Measurements from ENCODE around the gene ATOX1. TPM values are rescaled to one million over a fixed set of nuclear protein-coding genes. Genes with fewer than 3 reads are reported as not detected.

The ATOX1 gene
- total and polyA plus RNA-seq, 2 of the 4 experiments (the other 2 are of a cell fraction) = 56.3 to 360 TPM

GRCh38 chr5:151740336-151740942 lies 18.0 kb downstream of the ATOX1 start:
- H3K14ac ChIP-seq (replicated peaks; ENCODE audit: low read depth, low read length) = peak overlapping the region; percentile 97
- H3K9me1 ChIP-seq (ENCODE audit: insufficient read depth, low read length) = peaks cover 16% of the 10 kb centered on the region
- TF ChIP-seq BHLHE40 (IDR thresholded peaks at IDR 0.05; ENCODE audit: low read depth, low read length) (peak; percentile 62; the same call in 1 of the 2 replicates), SMC3 (IDR thresholded peaks at IDR 0.05; ENCODE audit: low read depth, low read length) (peak; percentile 88), MXI1 (IDR thresholded peaks at IDR 0.05; ENCODE audit: borderline replicate concordance, low read depth, low read length) (no peak; the same call in 1 of the 2 replicates), MAFK (IDR thresholded peaks at IDR 0.05; ENCODE audit: low read depth, low read length) (no peak), CTCF (conservative IDR thresholded peaks at IDR 0.05; ENCODE audit: low read depth, low read length) (peak; percentile 86), CHD1 (IDR thresholded peaks at IDR 0.05; ENCODE audit: low read depth, low read length) (peak; percentile 65; the same call in 1 of the 2 replicates), RAD21 (IDR thresholded peaks at IDR 0.05; ENCODE audit: low read length) (peak; percentile 81), POLR2A (IDR thresholded peaks at IDR 0.05; ENCODE audit: low read depth, low read length) (peak; percentile 68), FOS (IDR thresholded peaks at IDR 0.05; ENCODE audit: low read depth, low read length) (peak; percentile 90), RFX5 (IDR thresholded peaks at IDR 0.05; ENCODE audit: low read depth, low read length) (no peak), RCOR1 (IDR thresholded peaks at IDR 0.05; ENCODE audit: insufficient replicate concordance, low read length) (no peak)
- H3K9me3 ChIP-seq (ENCODE audit: control insufficient read depth, insufficient read depth, low read length) = no peaks in the 10 kb centered on the region
- peak overlapping the region; percentile 99 for H3K4ac ChIP-seq (ENCODE audit: low read depth, low read length)
- intact Hi-C loops (cut with micrococcal nuclease) = loop anchor here (1.0 to 5.0 kb wide), 7 partner anchors 22 to 423 kb away; partner anchors contain the start of gene G3BP1
- 3% methylated on average over 3 of the region's 11 CpGs; no CpG with 5 or more reads in 1 of the 2 experiments for WGBS, 2 experiments (ENCODE audit: extremely low coverage in 2 of 2, insufficient read length in 1 of 2)
- H2AK5ac ChIP-seq (ENCODE audit: low read depth, low read length) = peak overlapping the region; percentile 96
- DNase-seq = peak; percentile 96
- H4K8ac ChIP-seq (ENCODE audit: low read depth in 2 of 2, low read length in 2 of 2) = peak overlapping the region; percentile 87 to 95
- H4K20me1 ChIP-seq (ENCODE audit: insufficient read depth, low read length) = 0 out of 2 replicates have a peak, but pooled peaks cover 4% of the 10 kb centered on the region
- H3K27ac ChIP-seq (ENCODE audit: insufficient read depth, low read length) = peak overlapping the region; percentile 100
- H3K27me3 ChIP-seq (ENCODE audit: control insufficient read depth, insufficient read depth, low read length) = no peaks in the 10 kb centered on the region
- peak overlapping the region; percentile 100 for H3K23ac ChIP-seq (ENCODE audit: low read depth, low read length)
- H4K5ac ChIP-seq (ENCODE audit: low read depth, low read length) = peak overlapping the region; percentile 97
- CTCF ChIA-PET = interaction anchor here (0.9 to 4.9 kb wide), 19 partner anchors 11 to 304 kb away, joined by 3 to 55 read pairs (median 5); partner anchors contain the start of gene G3BP1
- peaks cover 2% of the 10 kb centered on the region; the same call in 1 of the 2 replicates for H3K36me3 ChIP-seq (ENCODE audit: control insufficient read depth, insufficient read depth, low read length)
- peak overlapping the region; percentile 98 for H2BK5ac ChIP-seq (ENCODE audit: low read depth, low read length, poor library complexity, severe bottlenecking)
- ATAC-seq (ENCODE audit: low read depth) = peak; percentile 61
- peak overlapping the region; percentile 62 for H3K9ac ChIP-seq (ENCODE audit: low read depth, low read length)
- POLR2A ChIA-PET (ENCODE audit: unreplicated experiment) = interaction anchor here (0.6 to 3.5 kb wide), 12 partner anchors 12 to 82 kb away, joined by 3 to 70 read pairs (median 7); partner anchors contain the start of gene SPARC
- TSS peak; percentile 88 for BruUV-seq (replicated peaks)
- dilution Hi-C loops (cut with HindIII; ENCODE audit: low sequenced_read_pairs, unreplicated experiment) = no loop called here
- peak overlapping the region; percentile 66 for H3K4me2 ChIP-seq (ENCODE audit: low read depth, low read length)
- H3K56ac ChIP-seq (ENCODE audit: extremely low read depth, insufficient read depth, low read length) = peak overlapping the region; percentile 99
- peak overlapping the region; percentile 98 for H3K18ac ChIP-seq (ENCODE audit: low read depth, low read length)
- H2BK120ac ChIP-seq (ENCODE audit: low read depth, low read length) = peak overlapping the region; percentile 98
- peak overlapping the region; percentile 98 for H2BK15ac ChIP-seq (ENCODE audit: low read depth, low read length)
- peak overlapping the region; percentile 95 for H2AK9ac ChIP-seq (replicated peaks; ENCODE audit: low read depth, low read length, poor library complexity)
- H2BK20ac ChIP-seq (ENCODE audit: low read depth, low read length) = peak overlapping the region; percentile 99
- peaks cover 11 to 40% of the 10 kb centered on the region in 2 experiments; a peak in 3 of 4 replicates for H3K79me1 ChIP-seq (ENCODE audit: low read depth in 1 of 2, low read length in 2 of 2)
- H4K91ac ChIP-seq (ENCODE audit: insufficient read depth, low read depth, low read length) = peak overlapping the region; percentile 98
- peaks cover 23% of the 10 kb centered on the region for H3K4me1 ChIP-seq (ENCODE audit: control insufficient read depth, insufficient read depth, low read length)
- in situ Hi-C loops (cut with MboI; ENCODE audit: low sequenced_read_pairs) = loop anchor here (5.0 to 10.0 kb wide), 3 partner anchors 78 to 596 kb away; no protein-coding TSS in a partner anchor
- H3K4me3 ChIP-seq (ENCODE audit: insufficient read depth, low read depth, low read length) = no peak overlapping the region
- peak overlapping the region; percentile 80 for H2AFZ ChIP-seq (replicated peaks; ENCODE audit: low read length, poor library complexity)

Measured in IMR-90 (cell line).